ENCODE data around the gene MRAP2.

- TF ChIP-seq CTCF (IDR thresholded peaks at IDR 0.05) (no peak), EP300 (IDR thresholded peaks at IDR 0.05) (no peak), POLR2A (IDR thresholded peaks at IDR 0.05) (no peak)
These were observed 105.7 kb downstream of the MRAP2 start for GRCh38 chr6:84139311-84139710.
